GM18909 (cell line): ENCODE results near the gene SNRK.
A peak's percentile ranks its signal among the peaks of the same experiment; 100 is the strongest.

Experiments used
- ATAC-seq: cut with Tn5 transposase; IDR thresholded peaks from one replicate; pipeline ENCODE4 v1.9.1; 2021; ENCODE audit warnings: mild to moderate bottlenecking; ENCODE audit not compliant: unreplicated experiment, poor library complexity

The SNRK gene

DNA sequence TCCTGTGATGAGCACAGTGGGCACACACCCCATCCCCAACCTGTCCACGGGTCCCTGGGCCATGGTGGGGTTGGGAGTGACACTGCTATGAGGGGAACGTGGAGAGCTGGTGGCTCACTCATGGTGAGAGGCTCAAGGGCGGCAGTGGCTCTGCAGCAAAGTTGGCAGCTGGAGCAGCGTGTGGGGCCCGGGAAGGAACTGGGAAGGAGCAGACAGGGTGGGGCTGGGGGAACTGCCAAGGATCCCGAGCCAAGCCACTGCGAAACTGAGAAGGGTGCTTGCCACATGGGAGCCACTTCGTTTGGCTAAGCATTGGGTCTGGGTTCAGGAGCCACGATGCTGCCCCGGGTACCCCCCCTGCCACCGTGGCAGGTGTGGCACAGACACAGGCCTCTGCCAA, 80.1 kb downstream of the SNRK start:
- ATAC-seq: no peak

- ATAC-seq: no peak
Measured at GRCh38 chr3:43366885-43367284, 80.5 kb downstream of the SNRK start.

- ATAC-seq: no peak
Measured at GRCh38 chr3:43369404-43370292, 83.3 kb downstream of the SNRK start.

- ATAC-seq: no peak
Measured at GRCh38 chr3:43370293-43370980, 84.1 kb downstream of the SNRK start.

DNA sequence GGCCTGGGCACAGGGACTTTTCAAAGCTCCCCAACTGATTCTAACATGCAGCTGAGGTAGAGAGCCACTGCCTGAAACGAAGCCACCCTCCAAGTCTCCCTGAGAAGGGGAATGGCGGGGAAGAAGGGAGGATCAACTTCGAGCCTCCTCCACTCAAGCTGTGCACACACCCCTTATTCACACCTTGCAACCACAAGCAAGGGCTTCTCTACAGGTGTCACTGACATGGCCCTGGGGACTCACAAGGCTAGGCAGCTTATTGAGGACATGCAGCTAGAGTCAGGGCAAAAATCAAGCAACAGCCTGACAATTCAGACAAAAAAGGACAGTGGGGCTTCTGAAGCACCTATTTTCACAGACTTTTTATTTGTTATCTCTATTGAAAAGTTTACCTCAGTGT, 85.2 kb downstream of the SNRK start:
- ATAC-seq: no peak

DNA sequence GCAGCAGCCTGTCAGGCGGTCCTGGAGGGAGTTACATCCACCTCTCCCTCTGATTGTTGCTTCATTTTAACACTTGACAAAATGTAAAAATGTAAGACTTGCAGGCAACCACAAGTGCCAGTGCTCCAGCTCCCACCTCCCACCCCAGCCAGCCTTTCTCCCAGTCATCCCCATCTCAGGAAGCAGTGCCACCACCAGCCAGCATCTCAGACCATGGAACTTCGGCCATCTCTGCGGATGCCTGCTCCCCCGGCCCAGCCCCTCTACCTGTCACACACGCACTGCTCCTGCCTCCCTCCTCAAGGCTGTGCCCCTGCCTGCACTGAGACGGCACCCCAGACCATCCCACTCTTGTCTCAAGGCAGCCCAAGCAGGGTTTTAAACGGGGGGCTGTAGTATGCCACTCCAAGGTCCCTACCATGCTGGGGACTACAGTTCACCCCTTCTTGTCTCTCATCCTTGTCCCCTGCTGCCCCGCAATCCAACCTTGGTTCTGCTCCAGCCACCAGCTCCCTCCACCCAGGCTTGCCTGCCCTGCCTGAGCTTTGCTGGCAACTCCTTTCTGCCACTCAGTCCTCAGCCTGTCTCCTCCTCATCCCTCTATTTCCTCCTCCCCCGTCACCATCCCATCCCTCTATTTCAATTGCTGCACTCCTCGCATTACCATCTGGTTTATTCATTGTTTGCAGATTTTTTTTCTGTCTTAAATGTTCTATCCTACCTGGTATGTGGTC, 85.8 kb downstream of the SNRK start:
- no peak for ATAC-seq

- ATAC-seq: no peak
Measured at GRCh38 chr3:43372809-43373559, 86.6 kb downstream of the SNRK start.

GRCh38 chr3:43373560-43373928, 87.2 kb downstream of the SNRK start:
- no peak for ATAC-seq

- no peak for ATAC-seq
Measured at GRCh38 chr3:43378066-43378935, 92.0 kb downstream of the SNRK start.

- no peak for ATAC-seq
Measured at GRCh38 chr3:43379343-43379742, 93.0 kb downstream of the SNRK start.

GRCh38 chr3:43388175-43388574, 101.8 kb downstream of the SNRK start:
- ATAC-seq: no peak

DNA sequence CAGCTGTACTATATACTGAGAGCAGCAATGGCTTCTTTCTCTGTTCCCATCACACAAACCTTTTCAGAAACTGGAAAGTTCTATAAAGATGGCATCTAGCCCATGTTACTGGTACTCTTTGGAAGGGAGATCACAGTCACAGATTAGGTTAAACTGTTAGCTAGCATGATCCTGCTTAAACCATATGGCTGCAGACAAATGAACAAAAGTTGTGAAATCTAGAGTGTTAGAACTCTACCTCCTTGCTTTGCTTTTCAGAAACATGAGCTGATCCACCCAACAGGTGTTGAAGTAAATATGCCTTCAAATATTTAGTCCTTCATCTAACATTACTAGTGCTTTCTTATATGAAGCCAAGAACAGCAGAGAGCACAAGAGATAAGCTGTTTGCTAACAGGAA, 102.6 kb downstream of the SNRK start:
- ATAC-seq: no peak

GRCh38 chr3:43389388-43390254, 103.3 kb downstream of the SNRK start:
- peak; percentile 85 for ATAC-seq

DNA sequence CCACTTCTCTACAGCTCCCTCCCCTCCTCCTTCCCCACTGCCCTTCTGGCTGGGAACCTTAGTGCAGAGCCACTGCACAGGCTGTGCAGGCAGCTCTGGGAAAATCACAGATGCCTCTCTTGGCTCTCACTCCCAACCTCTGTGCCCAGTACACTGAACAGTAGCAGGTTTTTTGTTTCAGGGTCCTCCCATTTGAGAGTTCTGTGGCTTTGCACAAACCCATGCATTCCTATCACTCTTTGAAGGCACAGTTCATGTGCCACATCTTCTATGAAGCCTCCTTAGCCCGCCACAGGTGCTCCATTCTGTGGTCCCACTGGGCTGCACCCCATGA, 103.9 kb downstream of the SNRK start:
- no peak for ATAC-seq

- no peak for ATAC-seq
Measured at GRCh38 chr3:43391621-43392020, 105.3 kb downstream of the SNRK start.

- no peak for ATAC-seq
Measured at GRCh38 chr3:43394041-43394554, 107.8 kb downstream of the SNRK start.

DNA sequence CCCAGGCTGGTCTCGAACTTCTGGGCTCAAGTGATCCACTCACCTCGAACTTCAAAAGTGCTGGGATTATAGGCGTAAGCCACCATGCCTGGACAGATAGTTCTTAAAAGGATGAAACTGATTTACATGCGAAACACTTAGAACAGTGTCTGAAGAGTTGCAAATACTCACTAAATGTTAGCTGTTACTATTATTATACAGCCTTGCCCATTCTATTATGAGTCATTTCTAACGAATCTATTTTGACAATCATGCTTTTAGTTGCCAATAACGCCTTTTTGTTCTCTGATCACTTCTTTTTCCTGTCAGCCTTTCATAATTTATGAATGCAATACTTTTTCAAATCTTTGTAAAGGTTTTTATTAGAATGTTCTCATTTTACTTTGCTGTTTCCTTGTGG, 112.7 kb downstream of the SNRK start:
- no peak for ATAC-seq

GRCh38 chr3:43400167-43400566, 113.8 kb downstream of the SNRK start:
- ATAC-seq: no peak
